ENCODE results near the gene MOSPD3. TPM values are rescaled to one million over a fixed set of nuclear protein-coding genes. Genes with fewer than 3 reads are reported as not detected.
A peak's percentile ranks its signal among the peaks of the same experiment; 100 is the strongest.

The MOSPD3 gene
- total RNA-seq, 6 donors from 2014 or later, result 9.9 to 25.8 (median 16.0) TPM

DNA sequence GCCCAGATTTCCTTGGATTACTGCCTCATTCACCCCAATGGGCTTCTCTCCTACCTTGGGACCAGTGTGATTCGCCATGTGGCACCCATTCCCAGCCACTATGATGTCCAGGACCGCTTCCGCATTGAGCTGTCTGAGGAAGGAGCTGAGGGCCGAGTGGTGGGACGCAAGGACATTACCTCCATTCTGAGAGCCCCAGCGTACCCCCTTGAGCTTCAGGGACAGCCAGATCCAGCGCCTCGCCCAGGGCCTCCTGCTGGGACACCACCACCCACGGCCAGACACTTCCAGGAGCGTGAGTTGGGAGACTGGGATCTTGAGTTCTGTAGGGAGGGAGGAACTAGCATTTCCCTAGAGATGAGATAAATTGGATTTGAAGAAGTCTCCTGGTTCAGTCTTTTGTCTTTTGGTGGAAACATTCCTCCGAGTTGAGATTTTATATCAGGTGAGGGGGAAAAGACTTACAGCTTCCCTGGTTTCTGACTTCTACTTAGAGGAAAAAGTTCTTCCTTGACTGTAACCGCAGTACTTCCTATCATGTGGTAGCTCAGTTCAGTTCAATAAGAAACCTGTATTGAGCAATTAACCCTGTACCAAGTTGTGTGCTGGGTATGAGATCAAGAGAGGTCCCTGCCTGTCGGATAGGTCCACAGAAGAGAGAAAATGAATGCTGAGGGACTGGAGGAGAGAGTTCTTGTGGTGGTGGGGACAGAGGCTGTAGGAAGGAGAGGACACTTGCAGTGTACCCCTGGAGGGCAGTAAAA, 1.3 kb downstream of the MOSPD3 start:
- Histone ChIP-seq H3K27me3 (no peaks in the 10 kb centered on the region), H3K9me3 (no peaks in the 10 kb centered on the region), H3K4me1 (peaks cover 8 to 17% (median 10%) of the 10 kb centered on the region in 4 donors), H3K36me3 (peaks cover 0 to 6% (median 3%) of the 10 kb centered on the region in 4 donors), H3K27ac (no peak overlapping the region), H3K4me3 (peak overlapping the region in 3 of 4 donors; percentile 70 to 82 (median 81))
- ATAC-seq (ENCODE audit: low FRiP score in 2 of 2) (no peak), DNase-seq (no peak)
- no peak for TF ChIP-seq POLR2AphosphoS5 (IDR thresholded peaks at IDR 0.05)
- TF ChIP-seq POLR2A (IDR thresholded peaks at IDR 0.05), result no peak
- 82 to 86% methylated on average over 11 to 13 of the region's 13 CpGs for WGBS, 2 donors

DNA sequence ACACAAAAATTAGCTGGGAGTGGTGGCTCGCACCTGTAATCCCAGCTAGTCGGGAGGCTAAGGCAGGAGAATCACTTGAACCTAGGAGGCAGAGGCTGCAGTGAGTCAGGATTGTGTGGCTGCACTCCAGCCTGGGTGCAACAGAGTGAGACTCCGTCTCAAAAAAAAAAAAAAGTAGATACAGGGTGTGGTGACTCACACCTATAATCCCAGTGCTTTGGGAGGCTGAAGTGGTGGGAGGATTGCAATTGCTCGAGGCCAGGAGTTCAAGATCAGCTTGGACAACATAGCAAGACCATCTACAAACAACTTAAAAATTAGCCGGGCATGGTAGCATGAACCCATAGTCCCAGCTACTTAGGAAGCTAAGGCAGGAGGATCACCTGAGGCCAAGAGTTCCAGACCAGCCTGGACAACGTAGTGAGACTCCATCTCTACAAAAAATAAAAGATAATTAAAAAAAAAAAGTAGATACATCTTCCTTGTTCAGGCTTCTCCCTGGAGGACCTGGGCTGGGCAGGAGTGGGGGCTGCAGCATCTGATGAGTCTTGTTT, 2.0 kb downstream of the MOSPD3 start:
- WGBS, 2 donors, result 86 to 89% methylated on average over 6 of the region's 6 CpGs
- no peaks in the 10 kb centered on the region for H3K27me3 ChIP-seq
- H3K4me3 ChIP-seq, result no peak overlapping the region
- DNase-seq (no peak), ATAC-seq (ENCODE audit: low FRiP score in 2 of 2) (no peak)
- peaks cover 0 to 6% (median 3%) of the 10 kb centered on the region in 4 donors for H3K36me3 ChIP-seq
- TF ChIP-seq POLR2AphosphoS5 (IDR thresholded peaks at IDR 0.05) (no peak), EP300 (IDR thresholded peaks at IDR 0.05) (no peak), POLR2A (IDR thresholded peaks at IDR 0.05) (no peak)
- TF ChIP-seq, protein P1, sequence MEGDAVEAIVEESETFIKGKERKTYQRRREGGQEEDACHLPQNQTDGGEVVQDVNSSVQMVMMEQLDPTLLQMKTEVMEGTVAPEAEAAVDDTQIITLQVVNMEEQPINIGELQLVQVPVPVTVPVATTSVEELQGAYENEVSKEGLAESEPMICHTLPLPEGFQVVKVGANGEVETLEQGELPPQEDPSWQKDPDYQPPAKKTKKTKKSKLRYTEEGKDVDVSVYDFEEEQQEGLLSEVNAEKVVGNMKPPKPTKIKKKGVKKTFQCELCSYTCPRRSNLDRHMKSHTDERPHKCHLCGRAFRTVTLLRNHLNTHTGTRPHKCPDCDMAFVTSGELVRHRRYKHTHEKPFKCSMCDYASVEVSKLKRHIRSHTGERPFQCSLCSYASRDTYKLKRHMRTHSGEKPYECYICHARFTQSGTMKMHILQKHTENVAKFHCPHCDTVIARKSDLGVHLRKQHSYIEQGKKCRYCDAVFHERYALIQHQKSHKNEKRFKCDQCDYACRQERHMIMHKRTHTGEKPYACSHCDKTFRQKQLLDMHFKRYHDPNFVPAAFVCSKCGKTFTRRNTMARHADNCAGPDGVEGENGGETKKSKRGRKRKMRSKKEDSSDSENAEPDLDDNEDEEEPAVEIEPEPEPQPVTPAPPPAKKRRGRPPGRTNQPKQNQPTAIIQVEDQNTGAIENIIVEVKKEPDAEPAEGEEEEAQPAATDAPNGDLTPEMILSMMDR (IDR thresholded peaks at IDR 0.05), result no peak
- H3K9me3 ChIP-seq, result no peaks in the 10 kb centered on the region
- H3K27ac ChIP-seq, result no peak overlapping the region
- peaks cover 8 to 17% (median 10%) of the 10 kb centered on the region in 4 donors for H3K4me1 ChIP-seq

DNA sequence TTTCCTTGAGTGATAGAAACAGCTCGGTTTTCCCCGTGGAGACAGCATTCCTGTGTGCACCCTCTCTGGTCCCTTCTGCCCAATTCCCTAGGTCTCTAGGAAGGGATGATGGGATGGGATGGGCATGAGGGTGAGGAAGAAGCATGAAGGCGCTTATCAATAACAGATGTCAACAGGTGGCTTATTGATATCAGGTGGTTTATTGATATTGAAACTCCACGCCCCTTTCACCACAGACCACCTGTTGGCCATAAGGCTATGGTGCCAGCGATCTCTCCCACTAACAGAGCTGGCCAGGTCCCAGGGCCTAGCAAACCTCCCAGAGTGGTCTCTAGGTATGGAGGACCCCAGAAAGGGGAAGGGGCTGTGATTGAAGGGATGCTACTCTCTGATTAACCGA, 7.9 kb downstream of the MOSPD3 start:
- H3K9me3 ChIP-seq, result no peaks in the 10 kb centered on the region
- H3K27ac ChIP-seq, result no peak overlapping the region
- no peak overlapping the region for H3K4me3 ChIP-seq
- no peaks in the 10 kb centered on the region for H3K27me3 ChIP-seq
- WGBS, 2 donors, result 93 to 94% methylated on average over 6 of the region's 6 CpGs
- no peak for ATAC-seq (ENCODE audit: low FRiP score in 2 of 2)
- TF ChIP-seq, protein P1 (IDR thresholded peaks at IDR 0.05), result no peak
- TF ChIP-seq EP300 (IDR thresholded peaks at IDR 0.05) (no peak), POLR2A (IDR thresholded peaks at IDR 0.05) (no peak), POLR2AphosphoS5 (IDR thresholded peaks at IDR 0.05) (no peak)
- no peak for DNase-seq
- no peaks in the 10 kb centered on the region for H3K4me1 ChIP-seq
- H3K36me3 ChIP-seq, result peaks cover 0 to 3% (median 1%) of the 10 kb centered on the region in 4 donors

DNA sequence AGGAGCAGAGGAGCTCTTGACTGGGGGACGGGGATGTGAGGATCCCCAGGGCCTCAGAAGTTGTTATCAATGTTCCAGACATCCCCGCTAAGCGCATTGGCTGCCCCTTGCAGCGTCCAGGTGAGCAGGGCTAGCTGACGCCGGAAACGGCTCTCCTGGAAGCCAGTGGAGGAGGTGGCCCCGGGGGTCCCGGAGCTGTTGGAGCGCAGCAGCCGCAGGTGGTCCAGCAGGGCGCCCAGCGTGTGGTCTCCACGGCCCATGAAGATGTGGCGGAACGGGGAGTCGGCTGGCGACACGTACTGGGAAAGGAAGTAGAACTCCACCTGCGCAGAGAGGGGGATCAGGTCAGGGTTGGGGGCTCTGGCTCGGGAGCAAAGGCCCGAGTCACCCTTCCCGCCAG, 8.5 kb downstream of the MOSPD3 start:
- no peaks in the 10 kb centered on the region for H3K27me3 ChIP-seq
- DNase-seq (peak in 1 of 2 donors; percentile 69), ATAC-seq (ENCODE audit: low FRiP score in 2 of 2) (no peak)
- H3K36me3 ChIP-seq, result no peaks in the 10 kb centered on the region
- H3K4me3 ChIP-seq, result no peak overlapping the region
- TF ChIP-seq EP300 (IDR thresholded peaks at IDR 0.05) (no peak), POLR2AphosphoS5 (IDR thresholded peaks at IDR 0.05) (no peak), POLR2A (IDR thresholded peaks at IDR 0.05) (no peak)
- TF ChIP-seq, protein P1 (IDR thresholded peaks at IDR 0.05), result no peak
- no peaks in the 10 kb centered on the region for H3K9me3 ChIP-seq
- no peak overlapping the region for H3K27ac ChIP-seq
- 90 to 94% methylated on average over 23 of the region's 23 CpGs for WGBS, 2 donors
- H3K4me1 ChIP-seq, result no peaks in the 10 kb centered on the region

DNA sequence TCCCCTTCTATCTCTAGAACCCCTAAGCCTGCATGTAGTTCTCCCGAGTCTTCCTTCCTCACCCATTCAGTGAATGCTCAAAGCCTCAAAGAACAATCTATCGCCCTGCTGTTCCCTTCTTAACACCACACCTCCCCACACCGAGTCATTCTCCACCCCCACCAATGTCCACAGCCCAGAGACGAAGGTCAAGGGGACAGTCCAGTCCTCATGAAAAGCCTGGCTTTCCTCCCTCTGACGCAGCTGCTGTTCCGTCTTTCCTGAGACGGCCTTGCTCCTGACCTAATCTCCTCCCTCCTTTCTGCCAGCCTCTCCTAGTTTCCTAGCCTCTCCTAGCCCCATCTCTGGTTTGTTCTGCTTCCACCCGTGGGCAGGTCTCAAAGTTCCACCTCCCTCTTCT, 9.2 kb downstream of the MOSPD3 start:
- no peak overlapping the region for H3K27ac ChIP-seq
- TF ChIP-seq, protein P1 (IDR thresholded peaks at IDR 0.05), result no peak
- no peak for TF ChIP-seq POLR2AphosphoS5 (IDR thresholded peaks at IDR 0.05)
- TF ChIP-seq EP300 (IDR thresholded peaks at IDR 0.05), result no peak
- no peak for TF ChIP-seq POLR2A (IDR thresholded peaks at IDR 0.05)

More for the DNA sequence above, 9.2 kb downstream of the MOSPD3 start:
- peaks cover 3 to 5% (median 4%) of the 10 kb centered on the region in 4 donors for H3K4me1 ChIP-seq
- no peak for ATAC-seq (ENCODE audit: low FRiP score in 2 of 2)
- no peaks in the 10 kb centered on the region for H3K36me3 ChIP-seq
- no peaks in the 10 kb centered on the region for H3K9me3 ChIP-seq
- H3K27me3 ChIP-seq, result no peaks in the 10 kb centered on the region
- H3K4me3 ChIP-seq, result no peak overlapping the region
- DNase-seq, result no peak
- 87 to 89% methylated on average over 8 of the region's 8 CpGs for whole genome bisulfite sequencing, 2 donors

Data from upper lobe of left lung (tissue), 6 donors.